Omental fat pad (tissue), 4 donors: ENCODE measurements around the gene SPTBN5. TPM values are rescaled to one million over a fixed set of nuclear protein-coding genes. Genes with fewer than 3 reads are reported as not detected.

Experiments
- ATAC-seq: fragments of 150-250 bp; one replicate; pipeline ENCODE4 v1.9.1; 2016; ENCODE audit warnings: mild to moderate bottlenecking, moderate library complexity; ENCODE audit not compliant: low FRiP score
- DNase-seq: peaks from one replicate; pipeline ENCODE4 v3.0.0-alpha.2; 2019; ENCODE audit warnings: low spot score
- CTCF ChIP-seq, 3 donors: fragments of 450-650 bp; IDR thresholded peaks; one replicate each; pipeline ENCODE4 v1.5.1; 2016 to 2017; ENCODE audit warnings: antibody characterized with exemption in 3 of 3, mild to moderate bottlenecking in 3 of 3, moderate library complexity in 2 of 3
- total RNA-seq, 4 donors: library from RNA; depleted of rRNA; stranded (reverse); fragments of >200 nt; gene quantifications; one replicate each; pipeline ENCODE4 v1.1.0, GENCODE V29; 2016

The SPTBN5 gene
- total RNA-seq, 4 donors from 2014 or later, result 0.19 to 3.8 (median 1.8) TPM

GRCh38 chr15:41819455-41820050, 74.3 kb downstream of the SPTBN5 start:
- DNase-seq (no peak), ATAC-seq (no peak)
- TF ChIP-seq CTCF (IDR thresholded peaks at IDR 0.05), result no peak

GRCh38 chr15:41817781-41818180, 76.1 kb downstream of the SPTBN5 start:
- no peak for TF ChIP-seq CTCF (IDR thresholded peaks at IDR 0.05)
- no peak for ATAC-seq
- DNase-seq, result no peak

- DNase-seq (no peak), ATAC-seq (no peak)
- TF ChIP-seq CTCF (IDR thresholded peaks at IDR 0.05), result no peak
Measured at GRCh38 chr15:41817327-41817726, 76.5 kb downstream of the SPTBN5 start.

- ATAC-seq, result no peak
- DNase-seq, result no peak
- TF ChIP-seq CTCF (IDR thresholded peaks at IDR 0.05), result no peak
Measured at GRCh38 chr15:41816788-41817187, 77.1 kb downstream of the SPTBN5 start.

- ATAC-seq (no peak), DNase-seq (no peak)
Measured at GRCh38 chr15:41814534-41814933, 79.3 kb downstream of the SPTBN5 start.

GRCh38 chr15:41813426-41813825, 80.4 kb downstream of the SPTBN5 start:
- TF ChIP-seq CTCF (IDR thresholded peaks at IDR 0.05), result no peak
- ATAC-seq (no peak), DNase-seq (no peak)

More at GRCh38 chr15:41814534-41814933, 79.3 kb downstream of the SPTBN5 start:
- TF ChIP-seq CTCF (IDR thresholded peaks at IDR 0.05), result no peak

- DNase-seq (no peak), ATAC-seq (no peak)
- no peak for TF ChIP-seq CTCF (IDR thresholded peaks at IDR 0.05)
Measured at GRCh38 chr15:41812820-41813375, 81.0 kb downstream of the SPTBN5 start.
